Measurements from ENCODE around the gene HDGFL2. TPM values are rescaled to one million over a fixed set of nuclear protein-coding genes. Genes with fewer than 3 reads are reported as not detected.

Gene HDGFL2
- total and polyA plus RNA-seq, 2 donors (not counting 1 experiment from before 2014, with no cell fraction given), result 19.5 to 51.2 TPM

- no peak overlapping the region for H3K9ac ChIP-seq (ENCODE audit: insufficient read depth, low read length)
- TF ChIP-seq CTCF (conservative IDR thresholded peaks at IDR 0.05 in 1 of 2, IDR thresholded peaks at IDR 0.05 in 1 of 2; ENCODE audit: low read depth in 1 of 2, low read length in 2 of 2), result no peak
- no peak for TF ChIP-seq EZH2 (IDR thresholded peaks at IDR 0.05; ENCODE audit: low read length, missing control alignments)
- H3K4me3 ChIP-seq (replicated peaks in 1 of 4; ENCODE audit: control extremely low read depth in 1 of 4, insufficient read depth in 1 of 4, low read depth in 3 of 4, low read length in 4 of 4), result no peak overlapping the region
- DNase-seq (ENCODE audit: low read depth in 2 of 2), result no peak
- H3K4me1 ChIP-seq (ENCODE audit: control insufficient read depth, extremely low read depth, insufficient read depth, low read length), result no peaks in the 10 kb centered on the region
- no peak overlapping the region for H3K4me2 ChIP-seq (ENCODE audit: extremely low read depth, insufficient read depth, low read length)
- H3K27ac ChIP-seq (ENCODE audit: insufficient read depth, low read length), result no peak overlapping the region
- peaks cover 32% of the 10 kb centered on the region for H3K36me3 ChIP-seq (ENCODE audit: control insufficient read depth, insufficient read depth, low read length)
- no peaks in the 10 kb centered on the region for H3K27me3 ChIP-seq (ENCODE audit: control insufficient read depth, insufficient read depth, low read length)
- H3K9me3 ChIP-seq (ENCODE audit: control insufficient read depth, insufficient read depth, low read depth, low read length), result no peaks in the 10 kb centered on the region
- no peaks in the 10 kb centered on the region for H4K20me1 ChIP-seq (ENCODE audit: control insufficient read depth, extremely low read depth, insufficient read depth, low read length)
- H2AFZ ChIP-seq (ENCODE audit: low read length), result no peak overlapping the region
- H3K79me2 ChIP-seq (ENCODE audit: control insufficient read depth, insufficient read depth, low read length), result no peaks in the 10 kb centered on the region
Observed at GRCh38 chr19:4442819-4443146, 29.3 kb upstream of the HDGFL2 start.

GRCh38 chr19:4443188-4443587 lies 28.9 kb upstream of the HDGFL2 start:
- H3K27ac ChIP-seq (ENCODE audit: insufficient read depth, low read length), result no peak overlapping the region
- TF ChIP-seq EZH2 (IDR thresholded peaks at IDR 0.05; ENCODE audit: low read length, missing control alignments) (no peak), CTCF (conservative IDR thresholded peaks at IDR 0.05 in 1 of 2, IDR thresholded peaks at IDR 0.05 in 1 of 2; ENCODE audit: low read depth in 1 of 2, low read length in 2 of 2) (no peak)
- H3K9me3 ChIP-seq (ENCODE audit: control insufficient read depth, insufficient read depth, low read depth, low read length), result no peaks in the 10 kb centered on the region
- no peak for DNase-seq (ENCODE audit: low read depth in 2 of 2)
- H3K9ac ChIP-seq (ENCODE audit: insufficient read depth, low read length), result no peak overlapping the region
- no peak overlapping the region for H3K4me3 ChIP-seq (replicated peaks in 1 of 4; ENCODE audit: control extremely low read depth in 1 of 4, insufficient read depth in 1 of 4, low read depth in 3 of 4, low read length in 4 of 4)
- H3K36me3 ChIP-seq (ENCODE audit: control insufficient read depth, insufficient read depth, low read length), result peaks cover 37% of the 10 kb centered on the region
- H3K4me1 ChIP-seq (ENCODE audit: control insufficient read depth, extremely low read depth, insufficient read depth, low read length), result no peaks in the 10 kb centered on the region
- H2AFZ ChIP-seq (ENCODE audit: low read length), result no peak overlapping the region
- no peaks in the 10 kb centered on the region for H3K27me3 ChIP-seq (ENCODE audit: control insufficient read depth, insufficient read depth, low read length)
- no peaks in the 10 kb centered on the region for H4K20me1 ChIP-seq (ENCODE audit: control insufficient read depth, extremely low read depth, insufficient read depth, low read length)
- H3K79me2 ChIP-seq (ENCODE audit: control insufficient read depth, insufficient read depth, low read length), result no peaks in the 10 kb centered on the region
- no peak overlapping the region for H3K4me2 ChIP-seq (ENCODE audit: extremely low read depth, insufficient read depth, low read length)

GRCh38 chr19:4443966-4444764 lies 27.9 kb upstream of the HDGFL2 start:
- Histone ChIP-seq H3K4me1 (ENCODE audit: control insufficient read depth, extremely low read depth, insufficient read depth, low read length) (no peaks in the 10 kb centered on the region), H3K27ac (ENCODE audit: insufficient read depth, low read length) (no peak overlapping the region), H3K36me3 (ENCODE audit: control insufficient read depth, insufficient read depth, low read length) (peaks cover 43% of the 10 kb centered on the region), H3K27me3 (ENCODE audit: control insufficient read depth, insufficient read depth, low read length) (no peaks in the 10 kb centered on the region), H3K9me3 (ENCODE audit: control insufficient read depth, insufficient read depth, low read depth, low read length) (no peaks in the 10 kb centered on the region), H3K4me3 (replicated peaks in 1 of 4; ENCODE audit: control extremely low read depth in 1 of 4, insufficient read depth in 1 of 4, low read depth in 3 of 4, low read length in 4 of 4) (no peak overlapping the region), H3K9ac (ENCODE audit: insufficient read depth, low read length) (no peak overlapping the region), H3K79me2 (ENCODE audit: control insufficient read depth, insufficient read depth, low read length) (no peaks in the 10 kb centered on the region), H2AFZ (ENCODE audit: low read length) (no peak overlapping the region), H4K20me1 (ENCODE audit: control insufficient read depth, extremely low read depth, insufficient read depth, low read length) (no peaks in the 10 kb centered on the region), H3K4me2 (ENCODE audit: extremely low read depth, insufficient read depth, low read length) (no peak overlapping the region)
- no peak for DNase-seq (ENCODE audit: low read depth in 2 of 2)
- TF ChIP-seq EZH2 (IDR thresholded peaks at IDR 0.05; ENCODE audit: low read length, missing control alignments) (no peak), CTCF (conservative IDR thresholded peaks at IDR 0.05 in 1 of 2, IDR thresholded peaks at IDR 0.05 in 1 of 2; ENCODE audit: low read depth in 1 of 2, low read length in 2 of 2) (no peak)
